ENCODE data around the gene PLEKHA6. TPM values are rescaled to one million over a fixed set of nuclear protein-coding genes. Genes with fewer than 3 reads are reported as not detected.
A peak's percentile ranks its signal among the peaks of the same experiment; 100 is the strongest.

PLEKHA6 gene
- total and polyA plus RNA-seq, 2 donors (not counting 1 experiment from before 2014, with no cell fraction given), result 0.31 to 0.47 TPM

DNA sequence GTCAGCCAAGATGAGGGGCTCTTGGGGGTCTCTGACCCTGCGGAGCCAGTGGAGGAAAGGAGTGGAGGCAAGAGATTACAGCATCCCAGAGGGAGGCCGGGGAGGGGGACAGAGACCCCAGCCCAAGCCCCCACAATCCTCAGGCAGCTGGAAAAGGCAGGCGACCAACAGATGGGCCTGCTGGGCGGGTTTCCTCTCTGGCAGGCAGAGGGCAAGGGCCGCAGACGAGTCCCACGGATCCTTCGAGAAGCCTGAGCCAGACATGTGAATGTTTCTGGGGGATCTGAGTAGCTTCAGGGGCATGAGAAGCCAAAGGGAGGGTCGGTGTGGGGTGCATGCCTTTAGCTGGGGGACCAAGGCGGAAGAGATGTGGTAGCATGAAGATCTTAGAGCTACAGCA is 2.1 kb upstream of the PLEKHA6 start:
- no peak for TF ChIP-seq EZH2 (IDR thresholded peaks at IDR 0.05; ENCODE audit: borderline replicate concordance, insufficient read depth, low read depth, low read length, poor library complexity, severe bottlenecking)
- no peaks in the 10 kb centered on the region for H3K9me3 Mint-ChIP-seq (ENCODE audit: insufficient read depth)
- H3K9ac ChIP-seq (ENCODE audit: low read length), result no peak overlapping the region
- no peak overlapping the region for H2AFZ ChIP-seq (ENCODE audit: insufficient read depth, low read depth, low read length, poor library complexity, severe bottlenecking)
- H3K4me1 ChIP-seq (ENCODE audit: control insufficient read depth in 2 of 2, insufficient read depth in 2 of 2, low read length in 2 of 2), result peaks cover 10 to 26% of the 10 kb centered on the region in 2 donors
- H4K20me1 ChIP-seq (ENCODE audit: control insufficient read depth, insufficient read depth, low read length, poor library complexity, severe bottlenecking), result no peaks in the 10 kb centered on the region
- peaks cover 16% of the 10 kb centered on the region for H3K4me1 Mint-ChIP-seq
- H3K27me3 Mint-ChIP-seq, result peaks cover 57% of the 10 kb centered on the region
- POLR2A ChIA-PET, result no interaction called here
- no peak overlapping the region for H3K27ac ChIP-seq (ENCODE audit: low read length in 2 of 2)
- WGBS (ENCODE audit: insufficient coverage), result 85% methylated on average over 8 of the region's 10 CpGs
- DNase-seq (no peak), ATAC-seq (ENCODE audit: low read depth) (no peak)
- peaks cover 0 to 6% (median 0%) of the 10 kb centered on the region in 3 donors for H3K9me3 ChIP-seq (ENCODE audit: control extremely low read depth in 1 of 3, control insufficient read depth in 2 of 3, insufficient read depth in 1 of 3, low read length in 2 of 3)
- no peak overlapping the region for H3K4me2 ChIP-seq (replicated peaks; ENCODE audit: low read depth, low read length, poor library complexity, severe bottlenecking)
- H3K36me3 ChIP-seq (replicated peaks in 1 of 2; ENCODE audit: control extremely low read depth in 1 of 2, control insufficient read depth in 1 of 2, extremely low read depth in 1 of 2, insufficient read depth in 2 of 2, low read length in 1 of 2), result no peaks in the 10 kb centered on the region
- no peak overlapping the region for H3K4me3 ChIP-seq (ENCODE audit: control extremely low read depth in 1 of 5, extremely low read depth in 1 of 5, insufficient read depth in 1 of 5, low read depth in 2 of 5, low read length in 4 of 5)
- CTCF ChIA-PET, result interaction anchor here (0.9 to 6.5 kb wide), 8 partner anchors 20 to 201 kb away, joined by 3 to 99 read pairs (median 6); no protein-coding TSS in a partner anchor
- peak overlapping the region; percentile 5 for H3K4me3 Mint-ChIP-seq
- no peaks in the 10 kb centered on the region for H3K79me2 ChIP-seq (ENCODE audit: control insufficient read depth, insufficient read depth, low read length)
- no peak overlapping the region for H3K27ac Mint-ChIP-seq
- intact Hi-C loops (cut with micrococcal nuclease), result loop anchor here (10.0 kb wide), 1 partner anchor 857 kb away; no protein-coding TSS in a partner anchor
- peaks cover 0 to 50% (median 14%) of the 10 kb centered on the region in 4 experiments for H3K27me3 ChIP-seq (replicated peaks in 1 of 4; ENCODE audit: control extremely low read depth in 1 of 4, control insufficient read depth in 3 of 4, insufficient read depth in 4 of 4, low read length in 3 of 4)

DNA sequence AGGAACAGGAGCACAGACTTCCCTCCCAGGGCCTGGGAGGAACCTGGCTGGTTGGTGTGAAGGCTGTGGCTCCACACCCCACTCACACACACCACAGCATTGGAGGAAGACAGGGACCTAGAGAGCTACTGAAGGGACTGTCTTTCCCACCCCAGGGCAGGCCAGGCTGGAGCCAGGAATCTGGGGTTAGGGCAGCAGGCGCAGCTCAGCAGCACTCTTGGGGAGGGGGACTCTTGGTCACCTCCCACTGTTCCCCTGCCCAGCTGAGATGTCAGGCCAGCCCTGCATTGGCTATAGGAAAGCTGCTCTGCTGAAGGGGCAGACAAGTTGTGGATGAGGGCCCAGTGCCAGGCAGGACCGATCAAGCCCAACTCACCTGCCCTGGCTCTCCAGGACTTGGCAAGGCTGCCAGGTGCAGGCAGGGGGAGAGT is 1.6 kb upstream of the PLEKHA6 start:
- WGBS (ENCODE audit: insufficient coverage), result 70% methylated on average over 2 of the region's 2 CpGs
- Histone ChIP-seq H3K27me3 (replicated peaks in 1 of 4; ENCODE audit: control extremely low read depth in 1 of 4, control insufficient read depth in 3 of 4, insufficient read depth in 4 of 4, low read length in 3 of 4) (peaks cover 0 to 50% (median 14%) of the 10 kb centered on the region in 4 experiments), H4K20me1 (ENCODE audit: control insufficient read depth, insufficient read depth, low read length, poor library complexity, severe bottlenecking) (no peaks in the 10 kb centered on the region), H3K9me3 (ENCODE audit: control extremely low read depth in 1 of 3, control insufficient read depth in 2 of 3, insufficient read depth in 1 of 3, low read length in 2 of 3) (peaks cover 0 to 6% (median 0%) of the 10 kb centered on the region in 3 donors), H3K4me1 (ENCODE audit: control insufficient read depth in 2 of 2, insufficient read depth in 2 of 2, low read length in 2 of 2) (peaks cover 10 to 26% of the 10 kb centered on the region in 2 donors), H2AFZ (ENCODE audit: insufficient read depth, low read depth, low read length, poor library complexity, severe bottlenecking) (no peak overlapping the region), H3K4me3 (ENCODE audit: control extremely low read depth in 1 of 5, extremely low read depth in 1 of 5, insufficient read depth in 1 of 5, low read depth in 2 of 5, low read length in 4 of 5) (no peak overlapping the region), H3K27ac (ENCODE audit: low read length in 2 of 2) (no peak overlapping the region), H3K36me3 (replicated peaks in 1 of 2; ENCODE audit: control extremely low read depth in 1 of 2, control insufficient read depth in 1 of 2, extremely low read depth in 1 of 2, insufficient read depth in 2 of 2, low read length in 1 of 2) (no peaks in the 10 kb centered on the region), H3K79me2 (ENCODE audit: control insufficient read depth, insufficient read depth, low read length) (no peaks in the 10 kb centered on the region), H3K9ac (ENCODE audit: low read length) (no peak overlapping the region), H3K4me2 (replicated peaks; ENCODE audit: low read depth, low read length, poor library complexity, severe bottlenecking) (no peak overlapping the region)
- no peak for DNase-seq
- H3K4me3 Mint-ChIP-seq, result no peak overlapping the region
- CTCF ChIA-PET, result interaction anchor here (0.9 to 6.5 kb wide), 4 partner anchors 22 to 201 kb away, joined by 3 to 99 read pairs (median 11); no protein-coding TSS in a partner anchor
- H3K4me1 Mint-ChIP-seq, result peaks cover 16% of the 10 kb centered on the region
- H3K27ac Mint-ChIP-seq, result no peak overlapping the region
- intact Hi-C loops (cut with micrococcal nuclease), result loop anchor here (10.0 kb wide), 1 partner anchor 857 kb away; no protein-coding TSS in a partner anchor
- POLR2A ChIA-PET, result no interaction called here
- peaks cover 54% of the 10 kb centered on the region for H3K27me3 Mint-ChIP-seq
- no peak for ATAC-seq (ENCODE audit: low read depth)
- TF ChIP-seq, protein P1, sequence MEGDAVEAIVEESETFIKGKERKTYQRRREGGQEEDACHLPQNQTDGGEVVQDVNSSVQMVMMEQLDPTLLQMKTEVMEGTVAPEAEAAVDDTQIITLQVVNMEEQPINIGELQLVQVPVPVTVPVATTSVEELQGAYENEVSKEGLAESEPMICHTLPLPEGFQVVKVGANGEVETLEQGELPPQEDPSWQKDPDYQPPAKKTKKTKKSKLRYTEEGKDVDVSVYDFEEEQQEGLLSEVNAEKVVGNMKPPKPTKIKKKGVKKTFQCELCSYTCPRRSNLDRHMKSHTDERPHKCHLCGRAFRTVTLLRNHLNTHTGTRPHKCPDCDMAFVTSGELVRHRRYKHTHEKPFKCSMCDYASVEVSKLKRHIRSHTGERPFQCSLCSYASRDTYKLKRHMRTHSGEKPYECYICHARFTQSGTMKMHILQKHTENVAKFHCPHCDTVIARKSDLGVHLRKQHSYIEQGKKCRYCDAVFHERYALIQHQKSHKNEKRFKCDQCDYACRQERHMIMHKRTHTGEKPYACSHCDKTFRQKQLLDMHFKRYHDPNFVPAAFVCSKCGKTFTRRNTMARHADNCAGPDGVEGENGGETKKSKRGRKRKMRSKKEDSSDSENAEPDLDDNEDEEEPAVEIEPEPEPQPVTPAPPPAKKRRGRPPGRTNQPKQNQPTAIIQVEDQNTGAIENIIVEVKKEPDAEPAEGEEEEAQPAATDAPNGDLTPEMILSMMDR (IDR thresholded peaks at IDR 0.05), result no peak
- no peak for TF ChIP-seq EZH2 (IDR thresholded peaks at IDR 0.05; ENCODE audit: borderline replicate concordance, insufficient read depth, low read depth, low read length, poor library complexity, severe bottlenecking)
- H3K9me3 Mint-ChIP-seq (ENCODE audit: insufficient read depth), result no peaks in the 10 kb centered on the region
